Caco-2 (cell line): Measurements from ENCODE around the gene RPAP2. TPM values are rescaled to one million over a fixed set of nuclear protein-coding genes. Genes with fewer than 3 reads are reported as not detected.

Experiments used
- BruUV-seq: library from RNA; stranded (reverse); fragments of 400-500 nt; replicated peaks from 2 replicates; lab custom pipeline; 2021; lab: Mats Ljungman, UMichigan
- CTCF ChIA-PET: fragments of 300-600 bp; sonication (Branson Sonifier 250); formaldehyde crosslinking; loops from one replicate; lab custom pipeline; 2022; ENCODE audit warnings: antibody characterized with exemption; lab: Charles Lee
- POLR2A ChIA-PET: fragments of 300-600 bp; sonication (Branson Sonifier 250); formaldehyde crosslinking; loops from one replicate; lab custom pipeline; 2022; ENCODE audit warnings: antibody characterized with exemption; lab: Charles Lee
- DNase-seq, 2 experiments: peaks; one replicate each; pipeline versions ENCODE4 v3.0.0 to v3.0.0-alpha.2; 2020 to 2022
- H3K27me3 ChIP-seq: replicated peaks from 2 replicates; pipeline ENCODE4 v1.6.0; 2011; ENCODE audit warnings: low read length; ENCODE audit not compliant: control insufficient read depth, insufficient read depth
- H3K36me3 ChIP-seq: 2 replicates; pipeline ENCODE4 v1.5.1; 2011; ENCODE audit warnings: low read length; ENCODE audit not compliant: control insufficient read depth, insufficient read depth
- H3K4me1 ChIP-seq: fragments of 250-450 bp; sonication (Bioruptor Pico); 2 replicates; pipeline ENCODE4 v1.5.1; 2020; ENCODE audit warnings: mild to moderate bottlenecking
- H3K4me3 ChIP-seq: 2 replicates; pipeline ENCODE4 v1.5.1; 2011; ENCODE audit warnings: low read depth, mild to moderate bottlenecking, control low read depth, low read length
- H3K9me3 ChIP-seq: fragments of 250-450 bp; sonication (Bioruptor Pico); 2 replicates; pipeline ENCODE4 v1.5.1; 2020; ENCODE audit warnings: mild to moderate bottlenecking, moderate library complexity
- H3K27ac Mint-ChIP-seq: one replicate; pipeline ENCODE4 v1.8.0; 2022; ENCODE audit warnings: mixed read lengths; ENCODE audit not compliant: unreplicated experiment
- H3K27me3 Mint-ChIP-seq: one replicate; pipeline ENCODE4 v1.8.0; 2022; ENCODE audit warnings: mixed read lengths; ENCODE audit not compliant: insufficient read depth, unreplicated experiment
- H3K36me3 Mint-ChIP-seq: one replicate; pipeline ENCODE4 v1.8.0; 2022; ENCODE audit warnings: mild to moderate bottlenecking, mixed read lengths; ENCODE audit not compliant: insufficient read depth, unreplicated experiment
- H3K4me1 Mint-ChIP-seq: one replicate; pipeline ENCODE4 v1.8.0; 2022; ENCODE audit warnings: low read depth, mixed read lengths; ENCODE audit not compliant: unreplicated experiment
- H3K4me3 Mint-ChIP-seq: one replicate; pipeline ENCODE4 v1.8.0; 2022; ENCODE audit warnings: mild to moderate bottlenecking, moderate library complexity, mixed read lengths; ENCODE audit not compliant: unreplicated experiment
- H3K9me3 Mint-ChIP-seq: one replicate; pipeline ENCODE4 v1.8.0; 2022; ENCODE audit warnings: mixed read lengths; ENCODE audit not compliant: unreplicated experiment
- CTCF ChIP-seq, 2 experiments: fragments of 200-600 bp in 1 of 2; IDR thresholded peaks; 1 replicate in 1 of 2; 2 replicates in 1 of 2; pipeline versions ENCODE4 v1.5.1 to v1.8.0; 2011 to 2022; ENCODE audit warnings: antibody characterized with exemption in 1 of 2, control low read depth in 1 of 2, inconsistent platforms in 1 of 2, low read depth in 1 of 2, low read length in 1 of 2, mild to moderate bottlenecking in 1 of 2, moderate library complexity in 1 of 2; ENCODE audit not compliant: insufficient read depth in 1 of 2, severe bottlenecking in 1 of 2, unreplicated experiment in 1 of 2
- intact Hi-C: fragments of 100-400 bp; cut with micrococcal nuclease; formaldehyde crosslinking; loops from one replicate; pipeline ENCODE4 v1.10.0; 2022; ENCODE audit not compliant: unreplicated experiment
- total RNA-seq: library from RNA; stranded (reverse); gene quantifications from 2 replicates; pipeline ENCODE4 v1.2.3, GENCODE V29; 2022

RPAP2 gene
- total RNA-seq, 1 experiment from 2014 or later, result 16.8 TPM

- Mint-ChIP-seq H3K27ac (no peak overlapping the region), H3K4me1 (no peaks in the 10 kb centered on the region), H3K4me3 (no peak overlapping the region), H3K36me3 (no peaks in the 10 kb centered on the region), H3K9me3 (no peaks in the 10 kb centered on the region), H3K27me3 (no peaks in the 10 kb centered on the region)
- H3K27me3 ChIP-seq, result no peaks in the 10 kb centered on the region
- no TSS peak for BruUV-seq
- no peak for TF ChIP-seq CTCF (IDR thresholded peaks at IDR 0.05; ENCODE audit: insufficient read depth in 1 of 2, low read depth in 1 of 2, low read length in 1 of 2, severe bottlenecking in 1 of 2, unreplicated experiment in 1 of 2)
- ChIA-PET POLR2A (no interaction called here), CTCF (no interaction called here)
- H3K36me3 ChIP-seq, result no peaks in the 10 kb centered on the region
- DNase-seq, result no peak
- no peaks in the 10 kb centered on the region for H3K9me3 ChIP-seq
- no peaks in the 10 kb centered on the region for H3K4me1 ChIP-seq
- intact Hi-C loops, result no loop called here
- H3K4me3 ChIP-seq, result no peak overlapping the region
These were observed 44.2 kb downstream of the RPAP2 start for GRCh38 chr1:92343061-92343460.

DNA sequence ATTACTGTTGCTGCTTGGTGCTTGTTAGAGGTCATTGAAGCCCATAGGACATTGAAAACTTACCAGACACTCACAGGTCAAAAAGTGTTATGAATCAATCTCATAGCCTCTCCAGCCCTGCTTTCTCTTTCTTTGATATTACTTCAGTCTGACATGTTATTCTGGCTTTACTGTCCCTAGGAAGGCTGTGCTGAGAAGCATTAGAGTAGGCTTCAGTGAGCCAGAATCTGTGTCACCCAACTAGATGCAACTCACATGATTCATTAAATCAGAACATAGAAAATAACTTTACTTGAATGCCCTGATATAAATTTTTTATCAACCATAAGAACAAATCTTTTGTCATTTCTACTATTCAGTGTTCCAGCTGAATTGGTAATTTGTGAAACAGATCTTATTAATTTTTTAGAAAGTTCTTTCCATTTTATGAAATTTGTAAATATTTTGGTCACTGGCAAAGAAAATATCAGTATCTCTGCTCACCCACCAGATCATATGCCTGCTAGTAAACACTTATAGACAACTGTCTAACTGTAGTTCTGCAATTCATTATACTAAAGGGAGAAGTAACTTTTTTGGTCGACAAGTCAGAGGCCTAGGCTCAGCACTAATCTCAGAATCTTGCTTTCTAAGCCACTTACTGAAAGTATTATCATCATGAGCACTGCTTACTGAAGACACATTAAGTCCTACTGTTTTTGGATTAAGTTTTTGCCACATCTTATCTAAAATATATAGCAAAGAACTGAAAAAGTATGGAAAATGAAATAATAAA lies 48.2 kb downstream of the RPAP2 start:
- DNase-seq, result no peak
- H3K9me3 ChIP-seq, result no peaks in the 10 kb centered on the region
- no peaks in the 10 kb centered on the region for H3K4me1 ChIP-seq
- no peaks in the 10 kb centered on the region for H3K36me3 Mint-ChIP-seq
- no peak overlapping the region for H3K4me3 ChIP-seq
- H3K4me3 Mint-ChIP-seq, result no peak overlapping the region
- TF ChIP-seq CTCF (IDR thresholded peaks at IDR 0.05; ENCODE audit: insufficient read depth in 1 of 2, low read depth in 1 of 2, low read length in 1 of 2, severe bottlenecking in 1 of 2, unreplicated experiment in 1 of 2), result no peak
- no TSS peak for BruUV-seq
- ChIA-PET CTCF (no interaction called here), POLR2A (no interaction called here)
- H3K27me3 Mint-ChIP-seq, result no peaks in the 10 kb centered on the region
- H3K9me3 Mint-ChIP-seq, result no peaks in the 10 kb centered on the region
- intact Hi-C loops, result no loop called here
- no peaks in the 10 kb centered on the region for H3K36me3 ChIP-seq
- no peaks in the 10 kb centered on the region for H3K27me3 ChIP-seq
- H3K4me1 Mint-ChIP-seq, result no peaks in the 10 kb centered on the region
- H3K27ac Mint-ChIP-seq, result no peak overlapping the region

GRCh38 chr1:92352856-92353255 lies 54.0 kb downstream of the RPAP2 start:
- Histone ChIP-seq H3K9me3 (no peaks in the 10 kb centered on the region), H3K27me3 (no peaks in the 10 kb centered on the region), H3K36me3 (no peaks in the 10 kb centered on the region), H3K4me3 (no peak overlapping the region), H3K4me1 (no peaks in the 10 kb centered on the region)
- CTCF ChIA-PET, result no interaction called here
- no peak for DNase-seq
- Mint-ChIP-seq H3K4me1 (no peaks in the 10 kb centered on the region), H3K27me3 (no peaks in the 10 kb centered on the region), H3K9me3 (no peaks in the 10 kb centered on the region), H3K4me3 (no peak overlapping the region), H3K36me3 (no peaks in the 10 kb centered on the region), H3K27ac (no peak overlapping the region)
- intact Hi-C loops, result no loop called here
- POLR2A ChIA-PET, result no interaction called here
- no TSS peak for BruUV-seq
- TF ChIP-seq CTCF (IDR thresholded peaks at IDR 0.05; ENCODE audit: insufficient read depth in 1 of 2, low read depth in 1 of 2, low read length in 1 of 2, severe bottlenecking in 1 of 2, unreplicated experiment in 1 of 2), result no peak
